Hepatic stellate cell (primary cell): Measurements from ENCODE around the gene NCS1.

Source experiments
- DNase-seq: peaks from one replicate; pipeline ENCODE4 v3.0.0; 2011; ENCODE audit warnings: low spot score

The NCS1 gene

DNA sequence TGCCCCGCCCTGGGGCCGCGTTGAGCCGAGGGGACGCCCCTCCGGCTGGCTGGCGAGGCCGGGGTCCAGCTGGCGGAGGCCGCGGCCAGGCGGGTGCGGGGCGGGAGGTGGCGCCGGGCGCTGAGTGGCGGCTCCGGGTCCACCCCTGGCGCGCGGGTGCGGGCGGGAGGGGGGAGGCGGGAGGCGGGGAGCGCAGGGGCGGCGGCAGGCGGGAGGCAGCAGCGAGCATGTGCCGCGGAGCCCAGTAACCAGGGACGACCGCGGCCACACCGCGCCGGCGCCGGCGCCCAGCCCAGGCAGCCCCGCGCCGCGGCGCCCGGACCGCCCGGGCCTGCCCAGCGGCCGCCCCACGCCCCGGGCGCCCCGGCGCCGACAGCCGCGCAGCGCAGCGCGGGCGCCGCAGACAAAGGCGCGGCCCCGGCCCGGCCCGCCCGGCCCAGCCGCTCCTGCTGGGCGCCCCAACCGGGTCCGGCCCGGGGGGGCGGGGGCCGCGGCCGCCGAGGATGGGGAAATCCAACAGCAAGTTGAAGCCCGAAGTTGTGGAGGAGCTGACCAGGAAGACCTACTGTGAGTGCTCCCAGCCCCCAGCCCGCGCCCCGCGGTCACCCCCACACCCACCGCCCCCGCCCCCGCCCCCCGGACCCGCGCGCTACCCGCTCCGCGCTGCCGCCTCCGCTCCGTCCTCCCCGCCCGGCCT, at the start of gene NCS1:
Gene NCS1, plus strand, starts transcription at position 244 of the 697 bp plus-strand sequence. Its CDS starts 260 bp downstream, at position 504.
- DNase-seq, result peak; percentile 96

DNA sequence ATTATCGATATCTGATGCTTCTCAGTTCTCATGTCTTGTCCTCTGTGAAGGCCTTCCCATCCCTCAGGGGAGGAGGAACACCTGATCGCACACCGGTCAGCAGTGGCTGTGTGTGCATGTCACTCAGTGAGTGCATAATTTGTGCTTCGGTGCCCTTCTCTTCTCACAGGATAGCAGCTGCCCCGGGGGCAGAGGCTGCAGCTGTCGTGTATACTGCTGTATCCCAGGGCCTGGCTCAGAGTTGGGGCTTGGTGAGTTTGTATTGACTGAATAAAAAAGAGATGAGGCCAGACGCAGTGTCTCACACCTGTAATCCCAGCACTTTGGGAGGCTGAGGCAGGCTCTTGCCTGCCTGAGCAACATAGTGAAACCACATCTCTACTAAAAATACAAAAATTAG, 49.7 kb upstream of the NCS1 start:
- DNase-seq, result no peak

DNA sequence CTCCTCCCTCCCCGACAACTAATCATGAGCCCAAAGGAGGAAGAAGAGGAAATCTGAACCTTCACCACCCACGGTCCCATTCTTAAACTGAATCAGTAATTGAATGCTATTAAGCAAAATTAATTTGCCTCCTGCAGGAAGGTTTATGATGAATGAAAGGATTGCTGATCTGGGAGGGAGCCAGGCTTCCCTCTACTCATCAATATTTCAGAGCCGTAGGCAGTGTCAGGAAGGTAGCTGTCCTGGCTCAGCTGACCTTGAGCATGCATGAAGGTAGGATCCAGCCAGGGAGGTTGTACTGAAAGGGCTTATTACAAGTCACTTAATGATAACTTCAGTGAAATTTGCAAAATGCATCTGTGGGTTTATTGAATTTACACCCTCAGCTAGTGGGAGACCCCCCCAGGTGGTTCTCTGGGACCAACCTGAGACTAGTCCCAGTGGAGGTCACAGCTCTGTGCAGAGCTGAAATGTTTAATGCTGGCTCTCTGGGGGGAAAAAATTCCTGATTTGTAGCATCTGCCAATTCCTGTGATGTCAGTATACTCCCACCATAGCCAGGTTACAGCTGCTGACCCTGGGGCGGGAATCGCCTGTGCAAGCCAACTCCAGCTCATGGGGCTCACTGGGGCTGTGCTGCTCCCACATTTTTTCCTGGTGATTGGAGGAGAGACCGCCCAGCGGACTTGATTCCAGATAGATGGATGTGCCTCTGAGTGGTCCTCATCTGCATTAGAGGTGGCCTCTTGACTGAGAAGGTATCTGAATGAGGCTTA, 47.9 kb upstream of the NCS1 start:
- DNase-seq, result no peak

DNA sequence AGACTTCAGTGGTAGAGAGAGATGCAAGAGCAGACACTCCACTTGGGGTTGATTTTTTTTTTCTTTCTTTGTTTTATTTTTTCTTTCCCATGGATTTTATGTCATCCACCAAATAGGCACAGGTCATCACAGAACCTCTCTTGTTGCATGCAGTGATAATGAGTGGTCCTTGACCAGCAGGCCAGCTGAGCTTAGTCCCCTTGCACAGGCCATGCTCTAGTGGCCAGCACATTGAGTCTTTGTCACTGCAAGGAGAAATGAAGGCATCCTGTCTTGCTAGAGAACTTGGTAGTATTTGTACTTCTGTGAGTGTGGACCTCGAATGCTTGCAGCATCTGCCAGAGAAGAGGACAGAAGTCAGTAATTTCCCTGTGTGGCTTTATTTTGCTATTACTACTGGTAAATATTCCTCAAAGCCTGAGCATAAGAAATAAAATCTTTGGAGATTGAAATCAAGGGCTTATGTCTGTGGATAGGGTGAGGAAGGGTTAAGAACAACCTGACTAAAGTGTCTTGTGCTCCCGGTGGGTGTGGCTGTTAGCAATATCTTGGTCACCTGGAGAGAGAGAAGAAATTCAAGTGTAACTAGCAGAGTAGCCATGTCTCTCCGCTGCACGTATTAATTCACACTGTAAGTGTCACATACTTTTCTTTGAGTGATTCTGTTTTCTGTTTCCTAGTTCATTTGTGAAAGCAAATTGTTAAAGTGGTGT, 45.3 kb upstream of the NCS1 start:
- no peak for DNase-seq

DNA sequence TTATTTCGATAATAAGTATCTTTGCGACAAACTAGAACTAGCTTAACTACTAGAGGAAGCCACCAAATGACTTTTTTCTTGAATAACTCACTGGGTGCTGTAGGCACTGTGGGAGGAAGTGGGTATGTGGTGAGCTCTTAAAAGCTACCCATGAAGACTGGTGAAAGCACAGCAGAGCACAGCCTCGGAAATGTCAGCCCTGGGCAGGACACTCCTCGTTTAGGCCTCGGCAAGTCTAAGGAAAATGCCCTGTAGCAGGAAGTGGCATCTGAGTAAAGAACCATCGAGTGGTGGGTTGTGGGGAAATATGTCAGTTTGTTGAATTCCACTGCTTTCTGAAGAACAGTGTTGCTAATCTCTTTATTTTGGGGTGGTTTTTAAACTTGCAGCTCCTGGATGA, 44.0 kb upstream of the NCS1 start:
- DNase-seq, result no peak

DNA sequence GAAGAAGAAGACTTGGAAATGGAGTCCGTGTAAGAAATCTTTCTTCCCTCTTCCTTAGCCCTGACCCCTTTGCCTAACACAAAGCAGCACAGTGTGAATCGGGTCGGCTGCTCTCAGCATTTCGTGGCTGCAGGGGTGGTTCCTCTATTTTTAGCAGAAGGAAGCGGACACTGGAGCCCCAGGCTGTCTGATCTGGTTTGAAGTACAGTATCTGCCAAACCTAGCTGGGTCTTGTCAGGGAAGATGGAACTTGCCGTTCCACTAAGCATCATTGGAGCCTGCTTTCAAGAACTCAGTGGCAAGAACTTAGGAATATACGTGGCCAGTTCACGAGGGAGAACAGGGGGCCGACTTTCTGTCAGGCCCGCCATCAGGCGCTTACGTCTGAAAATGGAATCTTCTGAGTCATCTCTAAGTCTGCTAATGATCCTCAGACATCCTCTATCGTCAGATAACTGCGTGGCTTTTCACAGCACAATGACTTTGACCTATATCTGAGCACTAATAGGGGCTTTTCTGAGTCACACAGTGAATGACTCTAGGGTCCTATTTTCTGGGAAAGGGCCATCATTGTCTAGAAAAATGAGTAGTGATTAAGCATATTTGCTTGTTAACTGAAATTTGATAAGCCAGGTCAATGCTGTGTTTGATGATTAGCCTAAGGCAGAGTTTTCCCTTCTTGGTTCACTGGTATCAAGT, 43.3 kb upstream of the NCS1 start:
- peak; percentile 80 for DNase-seq

DNA sequence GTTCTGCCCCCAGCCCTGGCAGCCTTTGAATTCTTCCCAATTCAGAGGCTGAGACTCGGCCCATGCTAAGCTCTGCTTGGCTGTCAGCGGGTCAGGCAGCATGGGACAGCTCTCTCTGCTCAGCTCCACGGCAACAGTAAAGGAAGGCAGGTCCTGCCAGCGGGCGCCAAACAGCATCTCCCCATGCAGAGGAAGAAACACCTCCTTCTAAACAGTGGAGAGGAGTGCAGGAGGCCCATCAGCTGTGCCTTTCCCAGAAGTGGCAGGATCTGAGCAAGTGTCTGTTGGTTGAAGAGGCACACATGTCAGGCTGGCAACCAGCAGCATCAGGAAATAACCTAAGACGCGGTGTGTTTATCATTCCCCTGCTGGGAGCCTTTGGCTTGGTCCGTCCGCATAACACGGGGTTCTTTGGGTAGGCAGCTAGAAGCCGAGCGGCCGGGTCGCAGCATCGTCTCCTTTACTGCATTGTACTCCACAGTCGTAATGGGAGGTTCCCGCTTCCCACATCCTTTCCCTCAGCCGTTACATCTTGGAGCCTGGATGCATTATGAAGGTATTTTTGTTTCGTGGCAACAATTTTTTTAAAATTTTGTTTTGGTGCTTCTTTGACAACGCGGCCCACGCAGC, 42.7 kb upstream of the NCS1 start:
- DNase-seq, result no peak

DNA sequence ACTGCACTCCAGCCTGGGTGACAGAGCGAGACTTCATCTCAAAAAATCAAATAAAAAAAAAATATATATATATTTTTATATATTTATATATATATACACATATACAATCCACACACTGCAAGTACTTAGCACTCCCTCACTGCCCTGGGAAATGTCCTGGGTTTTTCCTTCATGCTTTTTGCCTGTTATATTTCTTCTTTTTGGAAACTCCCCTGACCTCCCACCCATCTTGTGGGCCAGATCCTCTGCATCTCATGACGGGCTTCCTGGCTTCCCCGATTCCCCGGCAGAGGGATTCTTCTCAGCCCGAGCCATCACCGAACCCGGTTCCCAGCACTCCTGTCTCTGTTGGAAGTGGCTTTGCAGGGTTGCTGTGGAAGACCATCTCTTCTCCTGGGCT, 39.5 kb upstream of the NCS1 start:
- no peak for DNase-seq

DNA sequence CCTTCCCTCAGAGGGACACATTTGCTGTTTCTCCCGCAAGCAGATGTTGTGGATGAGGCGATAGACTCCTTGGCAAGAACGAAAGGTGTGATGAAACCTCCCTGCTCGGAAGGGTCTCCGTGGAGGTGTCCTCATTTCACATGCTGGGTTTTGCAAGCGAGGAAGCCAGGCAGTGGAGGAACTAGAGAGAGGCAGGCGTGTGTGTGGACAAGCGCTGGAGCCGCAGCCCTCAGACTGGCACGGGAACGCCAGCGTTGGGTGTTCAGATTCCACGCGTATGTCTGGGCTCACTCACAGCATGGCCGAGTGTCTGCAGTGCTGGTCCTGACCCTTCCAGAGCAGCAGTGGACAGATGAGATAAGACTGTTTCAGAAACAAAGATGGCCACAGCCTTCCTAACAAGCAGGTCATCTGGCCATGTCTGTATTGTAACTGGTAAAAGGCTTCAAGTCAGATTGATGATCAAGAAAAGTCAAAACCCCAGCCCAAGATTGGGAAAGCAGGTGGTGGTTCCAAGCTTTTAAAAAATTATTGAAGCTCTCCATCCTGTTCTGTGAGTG, 35.0 kb upstream of the NCS1 start:
- DNase-seq, result no peak

DNA sequence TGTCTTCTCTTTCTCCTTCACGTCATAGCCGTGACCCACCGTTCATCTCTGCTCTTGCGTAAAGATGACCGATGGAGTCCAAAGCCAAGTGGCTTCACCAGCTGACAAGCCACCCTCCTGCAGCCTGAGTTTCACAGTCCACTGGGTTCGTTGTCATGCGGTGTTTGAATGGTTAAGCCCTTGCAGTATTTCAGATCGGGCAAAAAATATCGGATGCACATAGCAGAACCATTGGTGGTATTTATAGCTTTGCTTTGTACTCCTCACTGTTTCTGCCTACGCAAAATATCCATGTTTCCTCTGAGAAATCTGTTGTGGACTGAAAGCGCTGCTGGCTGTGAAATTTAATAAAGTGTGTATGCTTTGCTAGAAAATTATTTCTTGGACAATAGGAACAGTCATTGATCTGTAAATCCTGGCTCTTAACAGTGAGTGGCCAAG, 34.5 kb upstream of the NCS1 start:
- DNase-seq, result no peak

DNA sequence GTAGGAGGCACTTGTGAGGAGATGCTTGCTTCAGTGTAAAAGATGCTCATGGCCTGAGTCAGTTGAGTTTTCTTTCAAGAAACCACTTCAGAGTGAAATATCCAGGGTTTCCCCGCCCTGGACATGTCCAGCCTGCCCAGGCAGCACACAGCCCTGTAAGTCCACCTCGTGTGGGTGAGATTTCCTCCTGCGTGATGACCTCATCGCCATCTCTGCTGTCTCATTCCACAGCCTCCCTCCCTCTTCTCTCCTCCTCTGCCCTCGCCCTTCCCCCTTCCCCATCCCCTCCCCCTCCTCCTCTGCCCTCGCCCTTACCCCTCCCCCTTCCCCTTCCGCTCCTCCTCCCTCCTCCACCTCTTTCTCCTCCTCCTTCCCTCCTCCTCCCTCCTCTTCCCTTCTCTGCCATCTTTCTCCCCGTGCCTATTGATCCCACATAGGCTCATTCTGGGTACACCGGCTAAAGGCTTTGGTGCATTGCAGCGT, 34.0 kb upstream of the NCS1 start:
- peak; percentile 94 for DNase-seq

DNA sequence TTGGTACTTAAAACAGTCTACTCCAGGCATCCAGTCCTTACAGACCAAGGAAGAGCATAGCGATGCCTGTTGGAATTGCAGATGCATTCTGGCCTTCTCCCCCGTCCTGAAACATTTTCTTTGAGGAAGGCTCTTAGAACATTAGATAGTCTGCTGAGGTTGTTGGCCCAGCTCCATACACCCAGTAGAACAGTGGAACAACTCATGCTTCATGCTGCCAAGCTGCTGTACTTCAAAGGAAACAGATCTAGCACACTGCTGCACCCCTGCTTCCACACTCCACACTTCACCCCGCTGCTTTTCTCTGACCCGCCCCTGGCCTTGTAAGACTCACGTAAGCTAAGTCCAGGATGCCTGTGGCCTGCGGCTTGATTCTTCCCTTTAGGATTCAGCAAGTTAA, 33.4 kb upstream of the NCS1 start:
- DNase-seq, result peak; percentile 60

DNA sequence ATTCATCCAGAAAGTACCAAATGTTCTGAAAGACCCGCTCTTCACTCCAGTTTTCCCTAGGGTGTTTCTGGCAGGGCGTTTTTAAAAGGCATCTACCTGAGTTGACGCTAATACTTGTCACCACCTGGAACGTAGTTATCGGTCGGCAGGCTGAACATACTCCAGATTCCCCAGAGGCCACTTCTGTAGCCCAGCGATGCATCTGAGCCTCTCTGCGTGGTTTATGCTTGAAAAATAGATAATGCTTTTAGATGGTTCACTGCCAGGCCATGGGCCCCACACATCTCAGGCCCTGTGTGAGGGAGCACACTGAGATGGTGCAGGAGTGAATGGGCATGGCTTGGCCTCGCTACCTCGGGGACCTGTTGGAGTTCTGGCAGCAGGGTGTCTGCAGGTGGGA, 33.0 kb upstream of the NCS1 start:
- no peak for DNase-seq

DNA sequence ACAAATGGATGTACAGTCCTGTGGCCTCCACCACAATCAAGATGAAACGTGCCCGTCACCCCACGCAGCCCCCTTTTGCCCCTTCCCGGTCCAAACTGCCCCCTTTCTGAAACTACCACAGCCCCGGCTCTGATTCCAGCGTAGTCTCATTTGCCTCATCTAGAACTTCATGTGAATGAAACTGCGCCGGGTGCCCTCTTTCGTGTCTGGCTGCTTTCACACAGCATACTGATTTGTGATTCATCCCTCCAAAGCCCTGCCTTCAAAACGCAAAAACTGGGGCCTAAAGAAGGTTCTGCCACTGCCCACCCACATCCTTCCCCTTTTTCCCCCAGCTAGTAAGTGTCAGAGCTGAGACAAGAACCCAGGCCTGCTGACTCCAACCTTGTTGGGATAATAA, 31.5 kb upstream of the NCS1 start:
- DNase-seq, result no peak

DNA sequence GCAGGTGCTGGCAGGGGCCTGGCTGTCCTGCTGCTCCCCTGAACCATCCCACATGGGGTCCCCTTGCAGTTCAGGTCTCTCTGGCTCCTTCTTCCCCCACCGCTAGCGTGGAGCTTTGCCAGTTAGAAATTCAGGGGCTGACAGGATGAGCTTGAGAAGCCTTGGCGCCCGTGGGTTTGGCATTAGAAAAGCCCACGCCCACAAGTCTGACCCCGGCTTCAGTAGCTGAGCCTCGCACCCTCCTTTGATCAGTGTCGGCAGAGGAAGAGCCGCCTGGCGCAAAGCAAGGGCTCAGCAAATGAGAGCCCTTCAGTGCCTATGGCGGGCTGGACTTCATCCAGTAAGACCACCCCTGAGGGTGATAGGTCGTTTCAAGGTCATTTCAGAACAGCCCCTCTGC, 30.1 kb upstream of the NCS1 start:
- no peak for DNase-seq

DNA sequence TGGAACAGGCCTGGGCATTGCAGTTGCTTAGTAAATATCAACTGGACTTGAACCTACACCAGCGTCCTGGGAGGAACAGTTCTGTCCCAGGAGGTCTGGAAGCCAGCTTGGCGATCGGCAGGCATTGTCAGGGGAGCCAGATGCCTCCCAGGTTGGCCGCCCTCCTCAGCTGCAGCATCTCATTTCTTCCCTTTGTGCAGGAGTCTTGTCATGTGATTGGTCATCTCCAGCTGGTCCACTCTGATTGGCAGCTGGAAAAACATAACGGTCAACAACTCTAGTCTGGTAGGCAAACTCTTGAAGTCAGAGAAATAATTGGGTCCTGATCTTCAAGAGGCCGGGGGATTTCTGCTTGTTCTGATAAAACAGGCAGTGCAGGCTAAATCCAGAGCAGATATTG, 29.6 kb upstream of the NCS1 start:
- DNase-seq, result no peak

DNA sequence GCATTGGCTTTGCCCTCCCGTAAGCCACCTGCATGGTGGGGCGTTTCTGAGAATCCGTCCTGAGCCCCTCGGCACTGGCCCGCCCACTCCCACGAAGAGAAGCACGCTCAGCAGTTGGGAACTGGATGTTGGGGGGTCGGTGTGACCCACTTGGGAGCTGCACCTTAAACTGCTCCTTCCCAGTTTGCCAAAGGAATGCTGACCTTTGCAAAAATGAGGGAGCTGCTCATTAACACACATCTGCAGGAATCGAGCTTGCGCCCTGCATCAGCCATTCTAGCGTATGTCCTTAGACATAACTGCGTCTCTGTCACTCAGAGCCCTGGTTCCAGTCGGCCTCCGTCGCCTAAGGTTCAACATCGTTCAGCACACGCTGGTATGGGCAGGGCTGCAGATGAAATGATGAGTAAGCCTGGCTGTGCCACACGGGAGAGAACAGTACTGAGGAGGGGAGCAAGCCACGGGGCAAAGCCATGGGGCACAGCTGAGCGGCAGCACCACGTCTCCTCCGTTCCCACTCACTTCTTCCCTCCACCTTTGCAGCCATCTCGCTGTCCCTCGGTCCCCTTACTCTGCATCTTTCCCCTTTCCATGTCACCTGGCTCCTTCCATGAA, 28.8 kb upstream of the NCS1 start:
- DNase-seq, result no peak

DNA sequence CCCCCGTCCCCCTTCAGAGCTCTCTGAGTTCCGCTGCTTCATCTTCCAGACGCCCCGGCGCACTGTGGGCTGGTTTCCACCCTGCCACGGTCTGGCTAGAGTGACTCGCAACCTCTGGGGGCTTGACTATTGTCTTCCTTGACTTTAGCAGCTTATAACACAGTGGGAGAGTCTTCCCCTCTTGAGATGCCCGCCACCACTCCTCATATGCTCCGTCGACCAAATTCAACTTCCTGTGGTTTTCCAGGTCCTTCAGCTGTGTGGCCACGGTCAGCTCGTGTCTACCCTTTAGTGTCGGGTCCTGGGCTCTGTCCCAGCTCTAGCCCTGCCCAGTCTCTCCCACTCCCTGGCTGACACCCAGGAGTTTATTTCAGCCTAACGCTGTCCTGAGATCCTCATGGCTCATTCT, 28.2 kb upstream of the NCS1 start:
- DNase-seq, result no peak

DNA sequence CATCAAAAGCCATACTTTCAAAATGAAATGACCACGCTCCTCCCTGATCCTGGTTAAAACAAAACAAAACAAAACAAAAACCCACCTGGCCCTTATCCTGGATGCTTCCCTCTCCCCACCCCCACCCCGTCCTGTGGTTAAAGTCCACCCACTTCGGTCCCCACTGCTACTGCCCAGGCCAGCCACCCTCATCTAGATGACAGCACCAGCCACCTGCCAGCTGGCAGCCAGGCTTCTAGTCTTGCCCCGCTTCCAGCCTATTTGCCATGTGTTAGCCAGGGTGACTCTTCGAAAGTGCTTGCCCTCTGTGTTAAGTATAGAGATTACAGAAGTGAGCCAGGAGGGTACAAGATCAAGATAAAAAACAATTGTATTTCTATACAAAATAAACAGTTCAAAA, 27.5 kb upstream of the NCS1 start:
- DNase-seq, result no peak

DNA sequence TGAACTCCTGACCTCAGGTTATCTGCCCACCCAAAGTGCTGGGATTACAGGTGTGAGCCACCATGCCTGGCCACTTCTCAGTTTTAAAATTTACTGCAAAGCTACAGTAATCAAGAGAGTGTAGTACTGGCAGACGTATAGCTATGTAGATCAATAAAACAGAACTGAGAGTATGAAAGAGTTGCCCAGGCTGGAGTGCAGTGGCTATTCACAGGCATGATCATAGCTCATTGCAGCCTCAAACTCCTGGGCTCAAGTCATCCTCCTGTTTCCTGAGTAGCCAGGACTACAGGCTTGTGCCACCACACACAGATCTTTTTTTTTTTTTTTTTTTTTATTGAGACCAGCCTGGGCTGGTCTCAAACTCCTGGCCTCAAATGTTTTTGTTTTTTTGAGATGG, 26.5 kb upstream of the NCS1 start:
- no peak for DNase-seq

DNA sequence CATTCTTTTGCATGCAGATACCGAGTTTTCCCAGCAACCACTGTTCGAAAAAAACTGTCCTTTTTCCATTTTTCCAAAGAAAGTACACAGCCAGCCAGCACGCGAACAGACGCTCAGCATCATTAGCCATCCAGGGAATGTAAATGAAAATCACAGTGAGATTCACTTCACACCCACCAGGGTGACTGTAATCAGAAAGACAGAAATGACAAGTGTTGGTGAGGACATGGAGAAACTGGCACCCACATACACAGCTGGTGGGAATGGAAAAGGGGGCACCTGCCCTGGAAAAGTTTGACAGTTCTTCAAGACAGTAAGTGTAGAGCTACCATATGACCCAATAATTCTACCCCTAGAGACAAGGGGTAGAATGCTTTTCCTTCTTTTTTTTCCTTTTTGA, 25.0 kb upstream of the NCS1 start:
- DNase-seq, result no peak
